ENCODE measurements around the gene BABAM2. TPM values are rescaled to one million over a fixed set of nuclear protein-coding genes. Genes with fewer than 3 reads are reported as not detected.

BABAM2 gene
- total and polyA plus RNA-seq, 7 donors, result 34.2 to 74.5 (median 52.3) TPM

- H3K27ac ChIP-seq, result no peak overlapping the region
Measured at GRCh38 chr2:28224648-28225472, 334.3 kb downstream of the BABAM2 start.

GRCh38 chr2:28225473-28226080 lies 335.0 kb downstream of the BABAM2 start:
- no peaks in the 10 kb centered on the region for H3K27me3 ChIP-seq (ENCODE audit: insufficient read depth in 3 of 3, low read length in 2 of 3)
- no peak for ATAC-seq
- DNase-seq, result no peak
- H3K9me3 ChIP-seq, result no peaks in the 10 kb centered on the region
- H3K27ac ChIP-seq, result no peak overlapping the region
- no peak overlapping the region for H3K4me3 ChIP-seq
- peaks cover 0 to 2% of the 10 kb centered on the region in 2 donors for H3K36me3 ChIP-seq (ENCODE audit: insufficient read depth in 1 of 2, low read depth in 1 of 2)
- intact Hi-C loops (cut with DNase I), result no loop called here
- 66 to 79% (median 73%) methylated on average over 3 of the region's 3 CpGs for WGBS, 3 donors
- H3K4me1 ChIP-seq, result peaks cover 6% of the 10 kb centered on the region
- TF ChIP-seq, protein P1, sequence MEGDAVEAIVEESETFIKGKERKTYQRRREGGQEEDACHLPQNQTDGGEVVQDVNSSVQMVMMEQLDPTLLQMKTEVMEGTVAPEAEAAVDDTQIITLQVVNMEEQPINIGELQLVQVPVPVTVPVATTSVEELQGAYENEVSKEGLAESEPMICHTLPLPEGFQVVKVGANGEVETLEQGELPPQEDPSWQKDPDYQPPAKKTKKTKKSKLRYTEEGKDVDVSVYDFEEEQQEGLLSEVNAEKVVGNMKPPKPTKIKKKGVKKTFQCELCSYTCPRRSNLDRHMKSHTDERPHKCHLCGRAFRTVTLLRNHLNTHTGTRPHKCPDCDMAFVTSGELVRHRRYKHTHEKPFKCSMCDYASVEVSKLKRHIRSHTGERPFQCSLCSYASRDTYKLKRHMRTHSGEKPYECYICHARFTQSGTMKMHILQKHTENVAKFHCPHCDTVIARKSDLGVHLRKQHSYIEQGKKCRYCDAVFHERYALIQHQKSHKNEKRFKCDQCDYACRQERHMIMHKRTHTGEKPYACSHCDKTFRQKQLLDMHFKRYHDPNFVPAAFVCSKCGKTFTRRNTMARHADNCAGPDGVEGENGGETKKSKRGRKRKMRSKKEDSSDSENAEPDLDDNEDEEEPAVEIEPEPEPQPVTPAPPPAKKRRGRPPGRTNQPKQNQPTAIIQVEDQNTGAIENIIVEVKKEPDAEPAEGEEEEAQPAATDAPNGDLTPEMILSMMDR (IDR thresholded peaks at IDR 0.05), result no peak

More at GRCh38 chr2:28224648-28225472, 334.3 kb downstream of the BABAM2 start:
- ATAC-seq (peak in 1 of 4 donors; percentile 27), DNase-seq (no peak)
- peaks cover 0 to 2% of the 10 kb centered on the region in 2 donors for H3K36me3 ChIP-seq (ENCODE audit: insufficient read depth in 1 of 2, low read depth in 1 of 2)
- no peak overlapping the region for H3K4me3 ChIP-seq
- intact Hi-C loops (cut with DNase I), result no loop called here
- H3K9me3 ChIP-seq, result no peaks in the 10 kb centered on the region
- H3K27me3 ChIP-seq (ENCODE audit: insufficient read depth in 3 of 3, low read length in 2 of 3), result no peaks in the 10 kb centered on the region
- TF ChIP-seq, protein P1 (IDR thresholded peaks at IDR 0.05), result no peak
- whole genome bisulfite sequencing, 3 donors, result 72 to 75% (median 73%) methylated on average over 9 of the region's 9 CpGs
- H3K4me1 ChIP-seq, result peaks cover 5% of the 10 kb centered on the region

DNA sequence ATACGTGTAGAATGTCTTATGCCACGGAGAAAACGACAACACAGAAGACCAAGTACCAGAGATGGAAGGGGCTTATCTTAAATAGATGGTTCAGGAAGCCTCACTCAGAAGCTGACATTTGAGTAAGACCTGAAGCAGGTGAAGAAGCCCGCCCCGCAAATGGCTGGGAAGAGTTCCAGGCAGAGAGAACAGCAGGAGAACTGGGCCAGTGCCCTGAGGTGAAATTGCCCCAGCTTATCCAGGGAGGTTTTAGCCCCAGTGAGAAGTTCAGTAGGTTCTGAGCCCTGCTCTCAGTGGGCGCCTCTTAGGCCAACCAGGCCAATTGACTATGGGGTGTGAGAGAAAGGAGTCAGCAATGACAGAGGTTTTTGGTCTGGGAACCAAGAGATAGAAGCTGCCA lies 336.0 kb downstream of the BABAM2 start:
- intact Hi-C loops (cut with DNase I), result no loop called here
- Histone ChIP-seq H3K36me3 (ENCODE audit: insufficient read depth in 1 of 2, low read depth in 1 of 2) (peaks cover 0 to 2% of the 10 kb centered on the region in 2 donors), H3K9me3 (no peaks in the 10 kb centered on the region), H3K4me1 (peaks cover 16% of the 10 kb centered on the region), H3K27me3 (ENCODE audit: insufficient read depth in 3 of 3, low read length in 2 of 3) (no peaks in the 10 kb centered on the region), H3K27ac (no peak overlapping the region), H3K4me3 (no peak overlapping the region)
- WGBS, 3 donors, result 46 to 71% (median 50%) methylated on average over 6 of the region's 6 CpGs
- no peak for DNase-seq
- TF ChIP-seq, protein P1 (IDR thresholded peaks at IDR 0.05), result no peak
- ATAC-seq, result peak in 3 of 4 donors; percentile 20 to 50 (median 36)

DNA sequence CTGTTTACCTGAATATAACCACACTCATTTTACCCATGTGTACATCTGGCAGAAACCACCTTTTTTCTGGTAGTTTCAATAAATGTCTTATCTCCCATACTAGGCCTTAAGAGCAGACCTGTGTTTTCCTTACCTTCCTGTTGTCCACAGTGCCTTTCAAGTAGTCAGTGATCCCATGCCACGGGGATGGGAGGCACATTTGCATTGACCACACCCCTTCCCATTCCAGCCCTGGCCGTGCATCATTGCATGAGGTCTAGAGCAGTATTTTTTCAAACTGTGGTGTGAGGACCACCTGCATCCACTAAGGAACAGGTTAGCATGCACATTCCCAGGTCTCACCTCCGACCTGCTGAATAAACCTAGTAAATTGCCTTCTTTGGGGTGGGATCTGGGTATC lies 337.0 kb downstream of the BABAM2 start:
- TF ChIP-seq, protein P1 (IDR thresholded peaks at IDR 0.05), result no peak
- Histone ChIP-seq H3K4me3 (no peak overlapping the region), H3K27ac (no peak overlapping the region), H3K27me3 (ENCODE audit: insufficient read depth in 3 of 3, low read length in 2 of 3) (no peaks in the 10 kb centered on the region), H3K9me3 (no peaks in the 10 kb centered on the region), H3K4me1 (peaks cover 25% of the 10 kb centered on the region), H3K36me3 (ENCODE audit: insufficient read depth in 1 of 2, low read depth in 1 of 2) (no peaks in the 10 kb centered on the region)
- intact Hi-C loops (cut with DNase I), result no loop called here
- ATAC-seq (no peak), DNase-seq (no peak)
- 85 to 89% (median 88%) methylated on average over 3 of the region's 3 CpGs for WGBS, 3 donors
